PFSK-1 (cell line): ENCODE measurements around the gene ADAM33.

Experiments
- FOXP2 ChIP-seq: optimal IDR thresholded peaks from 2 replicates; pipeline ENCODE3; 2011; ENCODE audit warnings: borderline replicate concordance, control low read depth, inconsistent platforms; ENCODE audit not compliant: insufficient read depth; ENCODE audit errors: extremely low read length, extremely low read depth
- POLR2AphosphoS5 ChIP-seq: IDR thresholded peaks from 2 replicates; pipeline ENCODE4 v1.6.1; 2012; ENCODE audit warnings: low read depth, mild to moderate bottlenecking, control low read depth, low read length, moderate library complexity
- REST ChIP-seq, 2 experiments: IDR thresholded peaks; 2 replicates each; pipeline versions ENCODE4 v1.6.1 to v1.8.0; 2011 to 2012; ENCODE audit warnings: low read depth in 2 of 2, low read length in 2 of 2, control low read depth in 1 of 2, inconsistent platforms in 1 of 2, mild to moderate bottlenecking in 1 of 2, moderate library complexity in 1 of 2; ENCODE audit not compliant: insufficient read depth in 1 of 2
- SIN3A ChIP-seq: IDR thresholded peaks from 2 replicates; pipeline ENCODE4 v1.6.1; 2012; ENCODE audit warnings: mild to moderate bottlenecking, low read length, moderate library complexity, borderline replicate concordance; ENCODE audit not compliant: insufficient read depth
- TAF1 ChIP-seq: IDR thresholded peaks from 2 replicates; pipeline ENCODE4 v1.6.1; 2012; ENCODE audit warnings: low read length, control low read depth, borderline replicate concordance; ENCODE audit not compliant: insufficient read depth

ADAM33 gene

GRCh38 chr20:3707508-3707899, 25.7 kb upstream of the ADAM33 start:
- no peak for TF ChIP-seq POLR2AphosphoS5
- TF ChIP-seq REST (IDR thresholded peaks at IDR 0.05; ENCODE audit: insufficient read depth in 1 of 2, low read depth in 2 of 2, low read length in 2 of 2), result no peak
- TF ChIP-seq FOXP2, result no peak
- TF ChIP-seq SIN3A, result no peak
- no peak for TF ChIP-seq TAF1

GRCh38 chr20:3706774-3707507, 25.1 kb upstream of the ADAM33 start:
- TF ChIP-seq REST (IDR thresholded peaks at IDR 0.05; ENCODE audit: insufficient read depth in 1 of 2, low read depth in 2 of 2, low read length in 2 of 2) (no peak), SIN3A (no peak), POLR2AphosphoS5 (no peak), FOXP2 (no peak), TAF1 (no peak)

- no peak for TF ChIP-seq TAF1
- TF ChIP-seq POLR2AphosphoS5, result no peak
- no peak for TF ChIP-seq REST (IDR thresholded peaks at IDR 0.05; ENCODE audit: insufficient read depth in 1 of 2, low read depth in 2 of 2, low read length in 2 of 2)
- TF ChIP-seq SIN3A, result no peak
- TF ChIP-seq FOXP2, result no peak
Observed at GRCh38 chr20:3705970-3706739, 24.3 kb upstream of the ADAM33 start.

GRCh38 chr20:3705491-3705969, 23.7 kb upstream of the ADAM33 start:
- TF ChIP-seq TAF1 (no peak), FOXP2 (no peak), REST (IDR thresholded peaks at IDR 0.05; ENCODE audit: insufficient read depth in 1 of 2, low read depth in 2 of 2, low read length in 2 of 2) (no peak)
